Activated naive CD4-positive, alpha-beta T cell treated with anti-CD3 and anti-CD28 coated beads, Interleukin-2, amount 50 U/mL, for 72 hours (primary cell): ENCODE measurements around the gene FAM53B. TPM values are rescaled to one million over a fixed set of nuclear protein-coding genes. Genes with fewer than 3 reads are reported as not detected.

Source experiments
- ATAC-seq, 2 donors: fragments of 150-1000 bp; cut with Tn5 transposase; 2 replicates each; pipeline ENCODE4 v1.10.0; 2021; ENCODE audit warnings: mild to moderate bottlenecking in 2 of 2, moderate library complexity in 2 of 2
- DNase-seq, 2 donors: peaks; one replicate each; pipeline ENCODE4 v3.0.0; 2021 to 2022; ENCODE audit warnings: low spot score in 2 of 2
- H3K27ac Mint-ChIP-seq, 2 donors: one replicate each; pipeline ENCODE4 v1.8.0; 2022; ENCODE audit warnings: mild to moderate bottlenecking in 2 of 2, mixed read lengths in 2 of 2
- H3K36me3 Mint-ChIP-seq, 2 donors: one replicate each; pipeline ENCODE4 v1.8.0; 2022; ENCODE audit warnings: mixed read lengths in 2 of 2
- H3K9me3 Mint-ChIP-seq, 2 donors: one replicate each; pipeline ENCODE4 v1.8.0; 2022; ENCODE audit warnings: mixed read lengths in 2 of 2
- total RNA-seq, 2 donors: library from RNA; stranded (reverse); gene quantifications; one replicate each; pipeline ENCODE4 v1.2.3, GENCODE V29; 2022

Gene FAM53B
- total RNA-seq, 2 donors from 2014 or later: 6.1 to 11.8 TPM

DNA sequence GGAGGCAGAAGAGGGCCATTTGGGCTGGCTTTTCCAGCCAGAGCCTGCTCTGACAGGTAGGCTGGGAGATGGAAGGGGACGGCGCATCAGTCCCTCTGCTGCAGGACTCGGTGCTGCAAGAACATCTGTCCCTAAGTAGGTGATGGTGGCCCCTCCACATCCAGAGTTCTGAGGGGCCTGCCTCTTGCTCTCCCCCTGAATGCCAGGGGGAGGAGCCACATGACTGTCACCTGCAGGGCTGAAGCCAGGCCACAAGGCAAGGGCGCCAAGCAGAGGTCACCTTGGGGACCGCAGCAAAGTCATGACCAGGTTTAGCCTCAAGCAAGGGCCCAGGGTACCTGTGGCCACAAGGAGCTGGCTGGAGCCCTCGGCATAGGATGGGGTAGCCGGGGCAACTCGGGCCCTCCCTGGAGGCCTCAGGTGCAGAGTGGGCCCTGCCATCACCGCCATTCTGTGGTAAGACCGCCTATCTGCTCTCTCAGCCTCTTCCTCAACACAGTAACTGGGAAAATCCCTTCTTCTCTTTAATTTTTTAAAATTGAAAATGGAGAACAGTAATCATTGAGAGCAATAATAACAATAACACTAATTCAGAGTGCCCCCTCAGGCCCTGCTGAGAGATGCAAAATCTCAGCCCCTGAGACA lies 99.3 kb downstream of the FAM53B start:
- Mint-ChIP-seq H3K9me3 (no peaks in the 10 kb centered on the region), H3K36me3 (no peaks in the 10 kb centered on the region), H3K27ac (no peak overlapping the region)
- ATAC-seq (no peak), DNase-seq (no peak)

DNA sequence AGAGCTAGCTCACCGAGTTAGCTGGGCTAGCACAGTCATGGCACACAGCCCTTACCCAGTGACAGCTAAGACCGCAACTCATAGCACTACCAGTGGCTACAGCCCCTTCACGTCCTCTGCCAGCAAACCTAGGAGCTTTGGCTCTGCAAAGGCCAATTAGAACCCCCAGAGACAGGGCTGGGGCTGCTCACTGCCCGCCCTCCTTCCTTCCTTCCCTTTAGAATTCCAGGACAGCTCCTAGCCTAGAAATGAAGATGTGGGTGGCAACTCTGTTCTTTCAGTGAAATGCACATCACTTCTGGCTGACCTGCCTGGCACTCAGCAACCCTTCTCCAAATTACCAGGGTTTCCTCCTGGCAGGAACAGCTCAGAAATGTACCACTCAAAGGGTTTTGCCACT lies 99.9 kb downstream of the FAM53B start:
- Mint-ChIP-seq H3K9me3 (no peaks in the 10 kb centered on the region), H3K36me3 (no peaks in the 10 kb centered on the region), H3K27ac (no peak overlapping the region)
- DNase-seq (no peak), ATAC-seq (no peak)

DNA sequence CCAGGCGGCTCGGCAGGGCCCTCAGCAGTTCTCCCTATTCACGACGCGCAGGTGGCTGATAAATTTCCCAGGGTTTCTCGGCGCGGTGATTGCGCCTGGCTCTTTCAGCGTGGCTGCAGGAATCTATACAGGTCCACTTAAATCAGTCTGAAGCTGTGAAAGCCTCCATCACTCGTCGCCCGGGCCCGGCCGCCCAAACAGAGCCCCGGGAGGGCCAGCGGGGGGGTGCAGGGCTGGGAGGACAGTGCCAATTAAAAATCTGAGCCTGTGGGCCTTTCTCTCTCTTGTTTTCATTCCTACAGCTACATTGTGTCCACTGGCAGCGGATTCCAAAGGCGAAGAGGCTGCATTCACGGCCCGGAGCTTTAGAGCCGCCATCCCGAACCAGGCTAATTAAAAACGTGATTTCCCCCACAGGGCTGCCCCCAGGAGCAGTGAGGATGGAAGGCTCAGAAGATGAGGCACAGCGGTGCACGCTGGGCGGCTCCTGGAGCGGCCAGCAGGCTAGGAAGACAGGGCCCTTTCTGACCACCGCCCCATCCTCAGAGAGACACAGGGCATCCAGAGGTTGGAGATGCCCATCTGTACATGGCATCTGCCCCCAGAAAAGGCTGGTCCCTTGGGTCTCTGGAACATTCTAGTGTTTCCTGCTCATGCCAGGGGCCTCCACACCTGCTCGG lies 100.7 kb downstream of the FAM53B start:
- DNase-seq: no peak
- Mint-ChIP-seq H3K36me3 (no peaks in the 10 kb centered on the region), H3K27ac (no peak overlapping the region), H3K9me3 (no peaks in the 10 kb centered on the region)
- ATAC-seq: no peak

DNA sequence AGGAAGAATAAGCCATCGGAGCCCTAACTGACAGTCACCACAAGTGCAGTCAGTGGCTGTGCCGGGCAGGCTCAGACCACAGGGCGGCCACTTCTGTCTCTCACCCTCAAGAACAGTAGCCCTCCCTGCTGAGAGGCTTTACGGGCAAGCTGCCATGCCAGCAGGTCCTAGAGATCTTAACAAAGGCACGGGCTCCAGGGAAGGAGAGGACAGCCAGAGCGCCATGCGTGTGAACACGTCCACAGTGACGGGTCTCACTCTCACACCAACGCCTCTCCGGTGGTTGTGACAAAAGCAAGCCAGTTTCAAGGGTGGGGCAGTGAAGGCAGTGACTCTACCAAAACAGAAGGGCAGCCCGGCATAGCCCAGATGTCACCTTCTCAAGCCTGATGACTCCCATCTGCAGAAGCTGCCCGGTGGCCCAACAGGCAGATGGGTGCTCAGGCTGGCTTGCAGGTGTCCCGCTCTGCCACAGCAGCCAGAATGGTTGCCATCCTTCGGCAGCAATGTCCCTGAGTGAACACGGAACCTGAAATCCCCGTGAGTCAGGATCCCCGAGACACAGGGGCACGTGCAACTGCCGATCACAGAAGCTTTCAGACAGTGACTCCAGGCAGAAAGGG lies 102.0 kb downstream of the FAM53B start:
- H3K36me3 Mint-ChIP-seq: no peaks in the 10 kb centered on the region
- ATAC-seq (no peak), DNase-seq (no peak)
- no peaks in the 10 kb centered on the region for H3K9me3 Mint-ChIP-seq
- no peak overlapping the region for H3K27ac Mint-ChIP-seq

DNA sequence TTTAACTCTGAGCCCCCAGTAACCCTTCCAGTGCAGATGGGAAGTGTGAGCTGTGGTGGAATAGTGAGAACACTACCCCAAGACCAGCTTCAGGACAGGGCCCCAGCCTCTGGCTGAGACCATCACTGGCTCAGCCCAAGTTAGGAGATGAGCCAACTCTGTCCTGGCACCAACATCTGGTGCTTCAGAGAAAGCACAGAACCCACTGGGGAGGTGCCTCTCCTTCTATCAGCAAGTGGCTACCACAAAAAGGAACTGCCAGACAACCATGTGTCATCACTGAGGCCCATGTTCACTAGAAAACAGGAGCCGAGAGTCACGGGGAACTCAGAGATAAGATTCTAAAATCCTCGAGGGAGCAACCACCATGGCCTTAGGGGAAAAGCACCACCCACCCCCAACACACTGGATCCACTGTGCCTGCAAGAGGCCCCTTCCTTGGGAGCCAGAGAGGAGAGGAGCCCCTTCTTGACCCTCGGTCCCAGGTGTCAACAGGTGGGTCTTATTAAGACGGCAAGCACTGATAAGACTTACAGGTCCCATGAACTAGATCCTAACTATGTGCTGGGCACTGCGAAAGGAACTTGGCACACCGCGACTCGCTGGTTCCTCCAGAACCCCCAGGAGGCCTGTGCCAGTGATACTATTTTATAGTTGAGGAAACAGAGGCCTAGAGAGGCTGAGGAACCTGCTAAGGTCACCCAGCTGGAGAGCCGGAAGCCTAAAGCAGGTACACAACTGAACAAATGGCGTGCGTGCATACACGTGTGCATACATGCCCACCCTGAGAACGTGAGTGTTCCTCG lies 102.7 kb downstream of the FAM53B start:
- Mint-ChIP-seq H3K9me3 (no peaks in the 10 kb centered on the region), H3K27ac (peak overlapping the region in 1 of 2 donors; percentile 68), H3K36me3 (no peaks in the 10 kb centered on the region)
- peak; percentile 63 to 77 for ATAC-seq
- DNase-seq: no peak

DNA sequence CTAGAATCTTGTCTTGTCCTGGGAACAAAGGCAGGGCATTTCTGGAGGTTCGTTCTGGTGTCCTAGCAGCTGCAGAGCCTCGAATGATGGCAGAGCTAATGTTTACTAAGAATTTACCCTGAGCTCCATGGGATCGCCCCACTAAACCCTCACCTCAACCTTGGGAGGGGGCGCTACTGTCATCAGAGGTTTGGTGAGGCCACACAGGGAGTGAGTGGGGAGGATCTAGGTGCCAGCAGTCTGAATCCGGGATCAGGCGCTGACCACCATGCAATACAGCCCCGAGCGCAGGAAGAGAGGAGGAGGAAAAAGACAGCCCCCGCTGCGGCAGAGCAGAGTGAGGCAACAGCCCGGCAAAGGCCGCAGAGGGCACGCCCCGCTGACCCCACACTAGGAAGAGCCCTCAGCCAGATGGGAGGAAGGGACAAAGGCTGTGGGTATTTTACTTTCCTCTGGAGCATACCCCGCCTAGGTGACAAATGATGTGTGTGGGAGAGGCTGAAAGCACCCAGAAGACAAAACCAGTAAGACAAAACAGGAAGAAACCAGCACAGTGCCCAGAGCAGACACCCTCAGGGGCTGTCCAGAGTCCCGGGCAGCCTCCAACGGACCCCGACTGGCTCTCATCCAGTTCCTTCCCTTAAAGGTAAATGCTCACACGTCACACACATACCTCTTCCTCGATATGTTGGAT lies 103.5 kb downstream of the FAM53B start:
- Mint-ChIP-seq H3K9me3 (no peaks in the 10 kb centered on the region), H3K27ac (peak overlapping the region in 1 of 2 donors; percentile 68), H3K36me3 (no peaks in the 10 kb centered on the region)
- ATAC-seq (peak; percentile 21 to 49), DNase-seq (no peak)

DNA sequence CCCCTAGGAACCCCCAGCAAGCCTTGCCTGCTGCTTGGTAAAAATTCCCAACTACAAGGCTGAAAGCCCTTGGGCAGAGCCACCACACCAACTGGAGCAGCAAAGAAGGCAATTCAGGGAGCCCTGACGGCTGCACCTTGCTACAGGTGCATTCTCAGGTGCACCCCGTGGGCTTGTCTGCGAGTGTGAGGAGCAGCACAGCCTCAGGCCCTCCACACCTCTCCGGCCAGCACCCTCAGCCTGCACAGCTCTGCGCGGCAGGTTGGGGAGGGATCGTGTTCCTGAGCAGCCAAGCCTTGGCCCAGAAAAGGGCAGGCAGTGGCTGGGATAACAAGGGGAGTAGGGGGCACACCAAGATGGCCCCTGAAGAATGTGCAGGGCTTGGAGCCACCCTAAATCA lies 104.1 kb downstream of the FAM53B start:
- no peaks in the 10 kb centered on the region for H3K9me3 Mint-ChIP-seq
- H3K27ac Mint-ChIP-seq: no peak overlapping the region
- DNase-seq (no peak), ATAC-seq (no peak)
- no peaks in the 10 kb centered on the region for H3K36me3 Mint-ChIP-seq

DNA sequence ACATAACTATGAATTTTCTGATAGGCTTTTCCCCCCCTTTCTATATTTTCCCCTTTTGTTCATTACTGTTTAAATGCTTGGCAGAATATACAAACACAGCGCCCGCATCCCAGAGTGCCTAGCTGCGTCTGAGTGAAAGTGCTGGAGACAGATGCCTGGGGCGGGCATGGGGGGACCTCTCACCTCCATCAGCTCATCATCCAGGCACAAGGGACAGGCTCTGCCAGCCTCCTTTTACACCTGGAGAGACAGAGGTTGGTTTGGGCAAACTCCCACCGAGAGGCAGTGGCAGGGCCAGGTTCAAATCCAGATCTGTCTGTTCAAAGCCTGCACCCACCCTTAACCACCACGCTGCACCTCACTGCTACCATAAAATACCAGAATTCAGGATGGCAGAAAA lies 104.5 kb downstream of the FAM53B start:
- no peaks in the 10 kb centered on the region for H3K9me3 Mint-ChIP-seq
- ATAC-seq (no peak), DNase-seq (no peak)
- no peak overlapping the region for H3K27ac Mint-ChIP-seq
- peaks cover 0 to 2% of the 10 kb centered on the region in 2 donors for H3K36me3 Mint-ChIP-seq

DNA sequence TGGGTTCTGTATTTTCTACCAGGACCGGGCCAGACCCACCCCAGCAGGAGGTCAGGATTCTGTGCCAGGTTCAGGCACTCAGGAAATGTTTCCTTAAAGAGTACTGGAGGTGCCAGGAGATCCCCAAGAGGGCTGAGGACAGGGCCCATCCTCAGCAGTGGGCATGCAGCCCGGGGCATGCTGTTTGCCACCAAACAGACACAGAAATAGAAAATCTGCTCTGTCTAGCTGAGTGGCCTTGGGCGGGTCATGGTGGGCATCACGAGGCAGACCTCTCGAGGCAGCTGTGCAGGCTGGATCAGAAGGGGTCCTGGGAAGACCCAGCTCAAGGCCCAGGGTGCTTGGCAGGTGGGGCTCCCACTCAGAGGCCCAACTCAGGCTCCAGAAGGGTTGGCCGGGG lies 105.0 kb downstream of the FAM53B start:
- no peak overlapping the region for H3K27ac Mint-ChIP-seq
- ATAC-seq (no peak), DNase-seq (no peak)
- peaks cover 0 to 6% of the 10 kb centered on the region in 2 donors for H3K36me3 Mint-ChIP-seq
- no peaks in the 10 kb centered on the region for H3K9me3 Mint-ChIP-seq

DNA sequence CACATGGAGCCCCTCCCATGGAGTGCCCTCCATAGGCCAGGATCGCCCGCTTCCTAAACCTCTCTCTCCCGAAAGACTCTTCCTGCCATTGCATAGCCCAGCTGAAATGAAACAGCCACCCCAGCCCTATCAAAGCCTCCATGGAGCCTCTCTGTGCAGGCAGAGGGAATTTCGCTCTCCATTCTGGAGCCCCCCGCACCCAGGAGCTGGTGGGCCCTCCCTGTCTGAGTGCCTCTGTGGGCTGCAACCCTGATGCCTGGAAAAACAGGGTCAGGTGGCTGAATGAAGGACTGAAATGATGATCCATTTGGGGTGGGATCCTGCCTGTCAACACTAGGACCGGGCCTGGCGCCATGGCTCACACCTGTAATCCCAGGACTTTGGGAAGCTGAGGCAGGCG lies 106.4 kb downstream of the FAM53B start:
- ATAC-seq: no peak

DNA sequence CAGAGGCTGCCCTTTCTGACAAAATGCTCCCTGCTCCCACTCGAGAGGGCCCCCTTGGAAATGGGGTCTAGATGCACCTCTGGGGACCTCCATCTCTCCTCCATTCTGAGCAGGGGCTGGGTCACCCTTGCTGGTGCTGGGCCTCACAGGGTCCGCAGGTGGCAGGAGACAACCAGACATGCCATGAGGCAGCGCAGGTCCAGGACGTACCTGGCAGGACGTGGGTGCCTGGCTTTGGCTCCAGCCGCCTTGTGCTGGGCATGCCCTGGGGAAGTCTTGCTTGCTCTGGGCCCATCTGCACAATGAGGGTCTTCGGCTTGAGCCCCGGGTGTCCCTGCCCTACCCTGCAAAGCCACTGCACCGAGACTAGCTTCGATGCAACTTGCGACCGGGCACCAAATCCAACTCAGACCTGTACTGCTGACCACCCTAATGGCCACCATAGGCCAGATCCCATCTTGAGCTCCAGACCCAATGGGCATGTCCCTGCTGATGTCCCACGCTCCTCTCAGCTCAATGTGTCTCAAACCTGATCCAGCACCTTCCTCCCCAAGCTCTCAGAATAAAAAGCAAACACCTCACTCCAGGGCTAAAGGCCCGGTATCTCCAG lies 107.0 kb downstream of the FAM53B start:
- DNase-seq (no peak), ATAC-seq (peak in 1 of 2 donors; percentile 10)
- peaks cover 0 to 16% of the 10 kb centered on the region in 2 donors for H3K36me3 Mint-ChIP-seq
- peak overlapping the region in 1 of 2 donors; percentile 7 for H3K27ac Mint-ChIP-seq
- H3K9me3 Mint-ChIP-seq: no peaks in the 10 kb centered on the region

More for the DNA sequence above, 106.4 kb downstream of the FAM53B start:
- Mint-ChIP-seq H3K36me3 (peaks cover 0 to 16% of the 10 kb centered on the region in 2 donors), H3K9me3 (no peaks in the 10 kb centered on the region), H3K27ac (peak overlapping the region in 1 of 2 donors; percentile 7)
- no peak for DNase-seq

DNA sequence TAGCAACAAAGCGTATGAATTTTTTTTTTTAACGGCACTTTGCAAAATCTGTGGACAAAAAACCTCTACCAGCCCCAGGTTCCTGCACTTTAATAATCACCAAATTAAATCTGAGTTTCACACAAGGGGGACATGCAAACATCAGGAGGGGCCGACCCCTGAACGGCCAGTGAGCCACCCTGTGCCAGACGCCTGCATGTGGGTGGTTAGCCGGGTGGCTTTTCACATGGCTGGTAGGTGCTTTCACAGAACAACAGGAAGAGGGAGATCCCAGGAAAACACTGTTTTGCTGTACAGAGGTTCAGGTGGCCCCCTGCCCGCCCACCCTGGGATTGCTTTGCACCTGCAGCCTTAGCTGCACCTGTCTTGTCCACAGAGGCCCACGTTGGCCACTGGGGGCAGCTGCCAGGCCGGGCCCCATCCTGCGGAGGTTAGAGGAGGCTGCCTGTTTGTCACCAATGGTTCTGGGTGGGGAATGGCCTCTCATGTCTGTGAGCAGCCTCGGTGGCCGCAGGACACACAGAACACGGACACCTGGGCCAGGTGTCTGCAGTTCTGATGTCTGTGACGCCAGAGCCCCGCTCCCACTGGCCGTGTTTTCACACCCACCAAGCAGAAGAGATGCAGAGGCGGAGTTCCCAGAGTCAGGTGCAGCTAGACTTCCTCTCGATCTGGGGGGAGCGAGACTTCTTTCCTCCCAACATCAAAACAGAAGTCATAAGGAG lies 107.7 kb downstream of the FAM53B start:
- peaks cover 0 to 16% of the 10 kb centered on the region in 2 donors for H3K36me3 Mint-ChIP-seq
- H3K9me3 Mint-ChIP-seq: no peaks in the 10 kb centered on the region
- no peak overlapping the region for H3K27ac Mint-ChIP-seq
- ATAC-seq (peak; percentile 30 to 39), DNase-seq (no peak)

DNA sequence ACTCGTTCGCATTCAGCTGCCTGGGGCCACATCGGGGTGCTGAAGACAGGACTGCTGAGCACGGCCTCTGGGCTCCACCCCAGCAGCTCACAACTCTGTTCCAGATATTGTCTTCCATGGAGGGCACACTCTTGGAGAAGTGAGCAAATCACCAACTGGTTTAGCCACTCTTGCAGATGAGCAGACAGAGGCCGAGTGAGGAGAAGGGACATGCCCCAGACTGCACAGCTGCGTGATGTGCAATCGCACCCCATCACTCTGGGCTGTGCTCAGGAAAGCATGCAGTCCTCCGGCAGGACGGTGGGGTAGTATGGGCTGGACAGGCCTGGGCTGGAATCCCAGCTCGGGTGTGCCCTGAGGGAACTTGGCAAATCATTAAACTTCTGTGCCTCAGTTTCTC lies 111.6 kb downstream of the FAM53B start:
- Mint-ChIP-seq H3K36me3 (peaks cover 0 to 16% of the 10 kb centered on the region in 2 donors), H3K27ac (no peak overlapping the region), H3K9me3 (no peaks in the 10 kb centered on the region)
- DNase-seq: no peak
- no peak for ATAC-seq

DNA sequence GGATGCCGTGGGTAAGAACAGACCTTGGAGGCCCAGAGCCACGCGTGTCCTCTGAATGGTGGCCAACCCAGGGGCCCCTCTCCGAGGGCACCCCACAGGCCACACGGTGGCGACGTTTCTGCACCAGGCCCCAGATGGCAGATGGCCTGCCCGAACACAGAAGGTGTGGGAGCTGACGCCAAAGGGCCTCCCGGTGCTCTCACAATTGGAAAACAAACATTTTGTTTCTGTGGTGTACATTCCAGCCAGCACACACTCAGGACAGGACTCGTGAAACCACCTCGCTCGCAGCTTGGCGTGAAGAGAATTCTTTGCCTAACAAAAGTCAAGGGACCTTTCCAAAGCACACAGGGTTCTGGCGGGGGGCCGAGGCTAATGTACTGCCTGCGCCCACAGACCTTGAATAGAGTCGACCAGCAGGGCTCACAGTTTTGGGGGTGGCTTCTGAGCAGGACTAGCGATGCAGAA lies 112.1 kb downstream of the FAM53B start:
- Mint-ChIP-seq H3K36me3 (peaks cover 0 to 16% of the 10 kb centered on the region in 2 donors), H3K9me3 (no peaks in the 10 kb centered on the region), H3K27ac (no peak overlapping the region)
- DNase-seq: no peak
- peak in 1 of 2 donors; percentile 45 for ATAC-seq

DNA sequence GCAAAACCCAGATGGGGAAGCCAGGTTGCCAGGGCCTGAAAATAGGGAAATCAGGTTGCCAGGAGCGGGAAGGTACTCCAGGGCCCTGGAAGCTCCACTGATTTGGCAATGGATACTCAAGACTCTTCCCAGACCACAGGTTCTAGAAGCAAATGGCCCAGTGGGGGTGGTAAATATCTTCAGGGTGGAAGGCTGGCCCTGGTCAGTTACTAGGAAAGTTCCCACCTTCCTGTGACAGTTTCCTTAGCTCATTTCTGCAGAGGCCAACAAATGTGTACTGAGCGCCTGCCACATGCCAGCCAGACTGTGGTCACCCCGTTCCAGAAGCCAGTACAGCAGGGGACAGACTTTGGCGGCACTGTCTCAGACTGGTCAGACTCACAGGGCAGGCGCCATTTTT lies 113.6 kb downstream of the FAM53B start:
- no peak for DNase-seq
- no peak overlapping the region for H3K27ac Mint-ChIP-seq
- no peaks in the 10 kb centered on the region for H3K9me3 Mint-ChIP-seq
- no peak for ATAC-seq
- peaks cover 0 to 16% of the 10 kb centered on the region in 2 donors for H3K36me3 Mint-ChIP-seq
